Measurements from ENCODE around the gene TRAF5.
"Not testable (repeated sequence)": the region's sequence is repeated elsewhere in the genome, so short reads cannot be mapped to it uniquely, and the experiment has no call there.

Gene TRAF5

DNA sequence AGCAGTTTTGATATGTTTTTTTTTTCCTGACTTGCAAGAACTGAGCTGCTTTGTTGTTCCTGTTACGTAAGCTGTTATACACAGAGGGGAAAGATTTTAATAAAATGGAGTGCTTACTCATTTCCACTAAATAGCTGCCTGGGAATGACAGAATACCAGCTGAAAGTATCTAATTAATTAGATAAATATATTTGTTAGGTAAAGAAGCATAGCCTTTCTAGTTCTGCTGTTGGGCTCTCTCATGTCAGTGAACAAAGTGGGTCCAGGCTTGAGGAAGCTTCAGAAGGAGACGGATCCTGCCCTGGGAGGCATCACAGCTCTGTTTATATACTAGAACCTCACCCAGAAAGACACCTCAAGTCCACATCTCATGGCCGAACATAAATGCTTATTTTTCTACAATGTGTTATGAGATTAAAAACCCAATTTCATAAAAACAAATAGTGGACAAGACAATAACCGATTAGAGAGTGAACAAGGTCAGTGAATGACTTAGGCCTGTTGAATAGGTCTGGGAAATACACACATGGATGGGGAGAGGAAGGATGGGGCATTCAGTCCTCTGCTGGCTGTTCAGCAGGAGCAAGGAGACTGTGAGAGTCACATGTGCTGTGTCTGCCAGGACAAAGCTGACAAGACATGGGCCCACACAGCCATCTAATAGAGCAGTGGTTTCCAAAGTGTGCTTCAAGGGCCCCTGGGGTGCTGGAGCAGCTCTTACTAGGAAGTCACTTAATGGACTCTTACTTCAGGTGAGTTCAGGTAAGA lies 20.6 kb downstream of the TRAF5 start:
- no peak for DNase-seq (ENCODE audit: low read depth in 2 of 2)

DNA sequence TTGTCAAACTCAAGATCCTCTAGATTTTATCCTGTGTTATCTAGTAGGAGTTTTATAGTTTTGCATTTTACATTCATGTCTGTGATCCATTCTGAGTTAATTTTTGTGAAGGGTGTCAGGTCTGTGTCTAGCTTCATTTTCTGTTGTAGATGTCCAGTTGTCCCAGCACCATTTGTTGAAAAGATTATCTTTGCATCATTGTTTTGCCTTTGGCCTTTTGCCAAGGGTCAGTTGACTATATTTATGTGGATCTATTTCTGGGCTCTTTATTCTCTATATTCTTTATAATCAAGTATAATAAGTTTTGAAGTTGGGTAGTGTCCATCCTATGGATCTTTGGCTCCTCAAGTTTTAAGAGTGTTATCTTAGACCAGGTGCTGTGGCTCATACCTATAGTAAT lies 21.9 kb downstream of the TRAF5 start:
- DNase-seq (ENCODE audit: low read depth in 2 of 2), result no peak

DNA sequence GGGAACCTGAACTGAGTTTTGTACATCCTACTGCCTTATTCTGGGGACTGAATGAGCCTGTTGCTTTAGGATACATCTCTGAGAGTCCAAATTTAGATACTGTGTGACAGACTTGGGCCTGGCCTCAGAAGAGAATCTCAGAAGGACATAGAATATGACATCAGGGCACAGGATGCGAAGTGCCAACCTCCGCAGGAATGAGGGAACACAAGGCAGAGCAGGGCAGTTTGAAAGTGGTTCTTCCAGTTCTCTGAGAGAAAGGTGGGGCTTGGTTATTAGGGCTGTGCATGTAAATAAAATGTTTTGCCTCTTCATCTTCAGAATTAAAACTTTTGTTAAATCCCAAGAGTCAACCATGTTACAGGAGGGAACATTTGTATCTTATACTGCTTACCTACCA lies 23.1 kb downstream of the TRAF5 start:
- no peak for DNase-seq (ENCODE audit: low read depth in 2 of 2)

DNA sequence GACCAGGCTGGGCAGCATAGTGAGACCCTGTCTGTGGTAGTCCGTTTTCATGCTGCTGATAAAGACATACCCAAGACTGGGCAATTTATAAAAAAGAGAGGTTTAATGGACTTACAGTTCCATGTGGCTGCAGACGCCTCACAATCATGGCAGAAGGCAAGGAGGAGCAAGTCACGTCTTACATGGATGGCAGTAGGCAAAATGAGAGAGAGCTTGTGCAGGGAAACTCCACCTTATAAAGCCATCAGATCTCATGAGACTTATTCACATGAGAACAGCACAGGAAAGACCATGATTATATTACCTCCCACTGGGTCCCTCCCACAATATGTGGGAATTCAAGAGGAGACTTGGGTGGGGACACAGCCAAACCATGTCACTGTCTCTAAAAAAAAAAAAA lies 25.4 kb downstream of the TRAF5 start:
- DNase-seq (ENCODE audit: low read depth in 2 of 2), result not testable (repeated sequence)

DNA sequence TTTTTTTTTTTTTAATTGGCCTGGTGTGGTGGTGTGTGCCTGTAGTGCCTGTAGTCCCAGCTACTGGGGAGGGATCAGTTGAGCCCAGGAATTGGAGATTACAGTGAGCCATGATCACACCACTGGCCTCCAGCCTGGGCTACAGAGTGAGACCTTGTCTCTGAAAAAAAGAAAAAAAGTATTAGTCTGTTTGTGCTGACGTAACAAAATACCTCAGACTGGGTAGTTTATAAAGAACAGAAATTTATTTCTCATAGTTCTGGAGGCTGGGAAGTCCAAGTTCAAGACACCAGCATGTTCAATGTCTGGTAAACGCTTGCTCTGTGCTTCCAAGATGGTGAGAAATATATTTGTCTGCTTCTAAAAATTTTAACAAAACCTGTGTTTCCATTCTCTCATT lies 25.8 kb downstream of the TRAF5 start:
- DNase-seq (ENCODE audit: low read depth in 2 of 2), result no peak

DNA sequence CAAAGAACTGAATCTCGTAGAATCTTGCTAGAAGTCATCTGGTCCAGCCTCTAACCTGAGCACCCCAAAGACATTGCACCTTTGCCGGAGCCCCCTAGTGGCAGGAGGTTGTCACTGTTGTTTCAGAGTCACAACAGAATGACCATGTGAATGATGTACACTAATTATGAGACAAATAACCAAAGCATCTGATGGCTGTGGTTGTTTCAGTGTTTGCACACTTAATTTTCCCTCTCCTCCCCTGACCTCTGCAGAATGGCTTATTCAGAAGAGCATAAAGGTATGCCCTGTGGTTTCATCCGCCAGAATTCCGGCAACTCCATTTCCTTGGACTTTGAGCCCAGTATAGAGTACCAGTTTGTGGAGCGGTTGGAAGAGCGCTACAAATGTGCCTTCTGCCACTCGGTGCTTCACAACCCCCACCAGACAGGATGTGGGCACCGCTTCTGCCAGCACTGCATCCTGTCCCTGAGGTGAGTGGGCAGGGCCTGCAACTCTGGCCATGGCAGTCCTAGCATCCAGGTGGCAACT lies 26.4 kb downstream of the TRAF5 start:
- peak; percentile 49 to 55 for DNase-seq (ENCODE audit: low read depth in 2 of 2)

DNA sequence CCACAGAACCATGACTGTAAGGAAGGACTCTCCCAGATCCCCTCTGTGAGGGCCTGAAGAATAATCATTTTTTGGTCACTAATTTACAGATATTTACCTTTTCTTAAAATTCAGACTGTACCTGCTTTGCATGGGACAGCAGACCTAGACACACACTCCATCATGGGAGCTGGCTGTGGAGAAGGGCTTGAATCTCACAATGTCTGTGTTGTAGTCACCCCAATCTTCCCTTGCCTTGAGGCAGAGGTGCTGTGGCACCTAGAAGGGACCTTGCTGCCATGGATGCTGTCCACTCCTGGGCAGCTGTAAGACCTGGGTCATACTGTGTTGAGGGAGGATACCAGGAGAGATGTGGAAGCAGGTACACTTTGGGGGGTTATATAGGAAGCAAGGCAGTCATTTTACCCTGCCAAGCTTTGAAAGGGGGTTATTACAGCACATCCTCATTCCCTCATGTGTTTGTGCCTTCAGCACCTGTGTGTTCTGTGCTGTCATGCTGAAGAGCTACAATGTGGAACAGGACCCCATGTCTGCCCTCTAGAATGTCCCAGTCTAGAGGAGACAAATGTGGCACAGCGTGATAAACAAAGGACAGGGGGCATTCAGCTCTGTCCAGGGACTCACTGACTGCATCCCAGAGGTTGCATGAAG lies 27.1 kb downstream of the TRAF5 start:
- no peak for DNase-seq (ENCODE audit: low read depth in 2 of 2)

DNA sequence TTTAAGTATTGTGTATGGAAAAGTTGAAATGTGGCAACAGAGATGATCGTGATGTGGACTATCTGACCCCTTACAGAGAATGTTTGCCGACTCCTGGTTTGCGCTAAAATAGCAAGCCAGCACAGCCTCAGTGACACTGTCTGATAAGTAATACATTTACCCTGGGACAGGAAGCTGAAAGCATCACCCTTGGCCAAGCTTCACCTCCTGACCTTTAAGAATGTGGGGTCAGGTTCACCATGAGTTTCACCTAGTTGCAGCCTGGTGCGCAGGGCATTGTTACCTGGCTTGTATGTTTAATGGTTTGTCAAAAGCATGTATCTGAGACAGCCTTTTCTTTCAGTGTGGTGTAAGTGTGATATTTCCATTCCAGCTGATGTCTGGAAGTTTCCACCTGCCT lies 29.2 kb downstream of the TRAF5 start:
- no peak for DNase-seq (ENCODE audit: low read depth in 2 of 2)

DNA sequence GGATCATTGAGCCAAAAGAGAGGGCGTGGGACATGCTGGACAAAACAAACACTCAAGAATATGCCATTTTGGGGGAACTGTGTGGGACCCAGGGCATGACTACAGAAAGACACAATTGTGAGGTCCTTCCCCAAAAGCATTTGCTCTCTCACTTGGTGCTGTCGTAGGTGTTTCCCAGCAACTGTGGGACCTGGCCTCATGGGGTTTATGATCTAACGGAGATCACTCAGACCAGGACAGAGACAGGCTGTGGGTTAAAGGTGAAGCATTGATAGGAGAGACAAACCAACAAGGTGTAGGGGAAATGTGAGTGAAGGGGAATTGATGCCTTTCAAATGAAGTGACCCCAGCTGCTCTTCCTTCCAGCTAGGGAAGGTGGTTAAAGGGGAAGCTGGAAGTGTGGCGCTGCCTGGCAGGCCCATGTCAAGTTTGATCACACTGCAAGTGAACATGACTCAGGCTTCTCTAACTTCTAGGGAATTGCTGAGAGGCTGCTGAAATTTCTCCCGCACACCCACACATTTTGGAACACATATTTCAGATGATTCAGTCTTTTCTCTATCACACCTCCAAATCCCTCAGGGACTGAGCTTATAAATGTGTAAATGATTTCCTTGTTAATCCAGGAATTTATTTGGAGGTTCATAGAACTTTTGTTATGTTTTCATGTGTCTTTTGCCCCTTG lies 30.2 kb downstream of the TRAF5 start:
- no peak for DNase-seq (ENCODE audit: low read depth in 2 of 2)

DNA sequence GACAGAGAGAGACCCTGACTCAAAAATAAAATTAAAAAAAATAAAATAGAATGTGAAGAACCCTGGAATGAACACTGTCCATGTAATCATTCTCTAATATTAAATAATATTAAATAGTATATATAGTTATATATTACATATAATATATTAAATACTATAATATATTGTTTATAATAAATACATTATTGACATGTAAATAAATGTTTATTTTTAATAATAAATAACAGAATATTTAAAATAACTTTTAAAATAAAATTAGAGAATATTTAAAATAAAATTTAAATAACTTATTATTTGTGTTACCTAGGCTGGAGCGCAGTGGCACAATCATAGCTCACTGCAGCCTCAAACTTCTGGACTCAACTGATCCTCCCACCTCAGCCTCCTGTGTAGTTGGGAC lies 32.1 kb downstream of the TRAF5 start:
- no peak for DNase-seq (ENCODE audit: low read depth in 2 of 2)

DNA sequence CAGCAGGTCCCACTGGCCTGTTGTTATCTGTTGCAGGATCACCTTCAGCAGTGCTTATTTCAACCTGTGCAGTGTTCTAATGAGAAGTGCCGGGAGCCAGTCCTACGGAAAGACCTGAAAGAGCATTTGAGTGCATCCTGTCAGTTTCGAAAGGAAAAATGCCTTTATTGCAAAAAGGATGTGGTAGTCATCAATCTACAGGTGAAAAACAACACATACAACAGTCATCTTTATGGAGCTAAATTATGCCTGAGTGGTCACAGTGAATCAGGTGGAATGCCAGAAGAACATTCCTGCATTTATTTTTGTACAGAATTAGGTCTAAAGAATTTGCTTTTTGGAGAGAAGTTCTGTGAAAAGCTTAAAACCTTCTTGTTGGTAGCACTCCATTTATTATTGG lies 33.2 kb downstream of the TRAF5 start:
- no peak for DNase-seq (ENCODE audit: low read depth in 2 of 2)

DNA sequence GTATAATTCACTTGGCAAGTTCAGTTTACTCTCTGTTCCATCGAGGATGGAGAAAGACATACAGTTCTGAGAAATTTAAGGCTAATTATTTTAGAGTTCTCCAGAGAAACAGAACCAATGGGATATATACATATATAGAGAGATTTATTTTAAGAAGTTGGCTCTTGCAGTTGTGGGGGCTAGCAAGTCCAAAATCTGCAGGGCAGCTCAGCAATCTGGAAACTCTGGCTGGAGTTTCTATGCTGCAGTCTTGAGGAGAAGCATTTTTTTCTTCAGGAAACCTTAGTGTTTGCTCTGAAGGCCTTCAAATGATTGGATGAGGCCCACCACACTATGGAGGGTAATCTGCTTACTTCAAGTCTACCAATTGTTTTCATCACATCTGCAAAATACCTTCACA lies 34.6 kb downstream of the TRAF5 start:
- DNase-seq (ENCODE audit: low read depth in 2 of 2), result no peak

DNA sequence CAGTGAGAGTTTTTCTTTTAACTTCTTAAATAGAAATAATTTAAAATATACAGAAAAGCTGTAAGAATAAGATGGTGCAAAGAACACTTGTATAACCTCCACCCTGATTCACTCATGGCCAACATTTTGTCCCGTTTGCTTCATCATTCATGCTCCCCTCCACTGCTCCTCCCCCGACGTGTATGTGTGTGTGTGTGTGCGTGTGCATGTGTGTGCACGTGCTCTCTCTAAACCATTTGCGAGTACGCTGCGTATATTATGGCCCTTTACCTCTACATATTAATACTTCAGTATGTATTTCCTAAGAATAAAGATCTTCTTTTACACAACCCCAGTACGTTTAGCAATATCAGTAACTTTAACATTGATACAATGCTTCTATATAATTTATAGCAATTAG lies 43.0 kb downstream of the TRAF5 start:
- no peak for DNase-seq (ENCODE audit: low read depth in 2 of 2)

DNA sequence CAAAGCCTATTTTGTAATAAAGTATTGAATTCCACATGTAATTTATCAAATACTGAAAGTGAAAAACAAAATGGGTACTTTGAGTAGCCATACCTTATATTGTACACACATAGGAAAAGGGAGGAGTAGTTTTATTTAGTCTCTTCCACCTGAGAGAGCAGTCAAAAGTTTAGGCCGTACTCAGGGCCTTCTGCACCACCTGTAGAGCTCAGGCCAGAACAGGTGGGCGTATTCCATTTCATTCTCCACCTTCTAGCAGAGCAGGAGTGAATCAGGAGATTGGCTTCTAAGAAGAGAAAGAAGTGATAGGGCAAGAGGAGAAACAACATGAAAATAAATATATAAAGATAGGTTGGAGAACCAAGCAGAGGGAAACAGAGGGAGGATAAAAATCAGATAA lies 44.0 kb downstream of the TRAF5 start:
- no peak for DNase-seq (ENCODE audit: low read depth in 2 of 2)

DNA sequence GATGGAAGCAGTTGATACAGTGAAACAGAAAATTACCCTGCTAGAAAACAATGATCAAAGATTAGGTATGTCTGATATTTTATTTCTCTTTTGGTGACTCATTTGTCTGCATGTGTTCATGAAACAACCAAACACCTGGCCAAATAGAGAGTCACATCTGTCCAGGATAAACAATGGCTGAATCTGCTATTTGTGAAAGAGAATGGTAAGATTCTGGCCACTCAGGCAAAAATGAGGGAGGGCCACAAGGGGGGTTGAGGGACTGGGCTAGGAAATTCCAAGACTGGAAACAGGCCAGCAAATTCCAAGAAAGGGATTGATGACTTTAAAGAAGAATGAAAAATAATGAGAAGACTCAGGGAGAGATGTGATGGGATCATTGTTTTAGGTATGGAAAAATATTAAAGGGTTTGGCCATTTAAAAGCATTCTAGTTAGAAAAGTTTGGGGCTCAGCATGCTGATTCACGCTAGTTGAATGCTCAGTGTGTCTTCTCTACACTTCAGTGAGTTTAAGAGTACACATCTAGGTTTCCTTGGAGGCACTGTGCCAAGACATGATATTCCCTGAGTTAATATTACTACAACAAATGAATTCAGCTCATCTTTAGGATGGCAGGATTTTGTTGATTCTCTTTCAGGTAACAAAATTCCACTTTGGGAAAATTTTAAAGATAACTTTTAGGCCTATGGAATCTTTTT lies 44.9 kb downstream of the TRAF5 start:
- DNase-seq (ENCODE audit: low read depth in 2 of 2), result no peak

DNA sequence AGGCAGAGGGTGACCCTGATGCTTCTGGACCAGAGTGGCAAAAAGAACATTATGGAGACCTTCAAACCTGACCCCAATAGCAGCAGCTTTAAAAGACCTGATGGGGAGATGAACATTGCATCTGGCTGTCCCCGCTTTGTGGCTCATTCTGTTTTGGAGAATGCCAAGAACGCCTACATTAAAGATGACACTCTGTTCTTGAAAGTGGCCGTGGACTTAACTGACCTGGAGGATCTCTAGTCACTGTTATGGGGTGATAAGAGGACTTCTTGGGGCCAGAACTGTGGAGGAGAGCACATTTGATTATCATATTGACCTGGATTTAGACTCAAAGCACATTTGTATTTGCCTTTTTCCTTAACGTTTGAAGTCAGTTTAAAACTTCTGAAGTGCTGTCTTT lies 45.8 kb downstream of the TRAF5 start:
- DNase-seq (ENCODE audit: low read depth in 2 of 2), result no peak

DNA sequence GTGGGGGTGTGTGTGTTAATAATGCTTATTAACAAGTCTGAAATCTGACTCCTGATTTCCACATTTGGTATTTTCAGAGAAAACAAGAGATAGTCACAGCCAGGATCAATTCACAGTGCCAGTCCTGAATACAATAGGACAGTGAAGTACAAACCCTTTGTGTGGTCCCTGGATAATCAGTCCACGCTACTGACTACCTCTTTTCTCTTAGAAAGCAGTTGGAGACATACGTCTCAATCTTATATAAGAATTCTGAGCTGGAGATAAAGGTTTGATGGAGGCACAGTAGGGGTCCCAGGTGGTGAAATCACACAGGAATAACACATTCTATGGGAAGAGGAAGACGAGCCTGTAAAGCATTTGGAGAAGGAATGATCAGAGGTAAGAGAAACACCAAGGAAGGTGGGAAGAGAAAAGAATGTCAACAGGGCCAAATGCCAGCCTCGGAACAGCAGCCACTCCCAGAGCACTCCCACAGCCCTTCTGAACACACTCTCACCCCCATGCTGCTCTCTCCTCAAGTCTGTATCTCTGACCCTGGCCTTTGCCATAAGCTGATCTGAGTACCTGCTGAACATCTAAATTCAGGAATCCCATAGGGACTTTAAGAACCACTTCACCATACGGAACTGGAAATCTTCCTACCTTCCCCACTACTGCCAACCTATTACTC lies 48.6 kb downstream of the TRAF5 start:
- no peak for DNase-seq (ENCODE audit: low read depth in 2 of 2)

DNA sequence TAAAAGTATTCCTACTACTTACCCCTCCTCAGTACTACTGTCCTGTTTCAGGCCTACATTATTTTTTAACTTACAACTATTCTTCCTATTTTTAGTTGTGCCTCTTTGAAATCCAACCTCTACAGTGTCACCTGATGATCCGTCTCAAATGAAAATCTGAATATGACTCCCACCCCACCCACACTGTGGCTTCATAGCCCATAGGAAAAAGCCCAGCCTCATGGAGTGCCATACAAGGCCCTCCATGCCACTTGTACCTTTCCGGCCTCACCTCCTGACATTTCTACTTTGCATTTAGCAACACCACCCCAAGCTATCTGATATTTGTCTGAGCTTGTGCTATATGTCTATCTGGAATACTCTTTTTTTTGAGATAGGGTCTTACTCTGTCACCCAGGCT lies 49.3 kb downstream of the TRAF5 start:
- DNase-seq (ENCODE audit: low read depth in 2 of 2), result no peak

DNA sequence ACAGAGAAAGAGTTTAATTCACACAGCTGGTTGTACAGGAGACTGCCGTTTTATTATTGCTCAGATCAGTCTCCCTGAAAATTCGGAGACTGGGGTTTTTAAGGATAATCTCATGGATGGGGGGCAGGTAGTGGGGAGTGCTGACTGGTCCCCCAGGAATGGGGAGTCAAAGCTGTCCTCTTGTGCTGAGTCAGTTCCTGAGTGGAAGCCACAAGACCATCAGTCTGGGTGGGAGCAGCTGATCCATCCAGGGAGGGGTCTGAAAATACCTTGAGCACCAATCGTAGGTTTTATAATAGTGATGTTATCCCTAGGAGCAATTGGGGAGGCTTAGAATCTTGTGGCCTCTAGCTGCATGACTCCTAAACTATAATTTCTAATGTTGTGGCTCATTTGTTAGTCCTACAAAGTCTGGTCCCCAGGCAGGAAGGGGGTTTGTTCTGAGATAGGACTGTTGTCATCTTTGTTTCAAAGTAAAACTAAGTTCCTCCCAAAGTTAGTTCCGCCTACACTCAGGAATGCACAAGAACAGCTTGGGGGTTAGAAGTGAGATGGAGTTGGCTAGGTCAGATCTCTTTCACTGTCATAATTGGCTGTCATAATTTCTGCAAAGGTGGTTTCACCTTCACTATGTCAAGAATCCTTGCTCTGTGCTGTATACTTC lies 50.3 kb downstream of the TRAF5 start:
- DNase-seq (ENCODE audit: low read depth in 2 of 2), result no peak

DNA sequence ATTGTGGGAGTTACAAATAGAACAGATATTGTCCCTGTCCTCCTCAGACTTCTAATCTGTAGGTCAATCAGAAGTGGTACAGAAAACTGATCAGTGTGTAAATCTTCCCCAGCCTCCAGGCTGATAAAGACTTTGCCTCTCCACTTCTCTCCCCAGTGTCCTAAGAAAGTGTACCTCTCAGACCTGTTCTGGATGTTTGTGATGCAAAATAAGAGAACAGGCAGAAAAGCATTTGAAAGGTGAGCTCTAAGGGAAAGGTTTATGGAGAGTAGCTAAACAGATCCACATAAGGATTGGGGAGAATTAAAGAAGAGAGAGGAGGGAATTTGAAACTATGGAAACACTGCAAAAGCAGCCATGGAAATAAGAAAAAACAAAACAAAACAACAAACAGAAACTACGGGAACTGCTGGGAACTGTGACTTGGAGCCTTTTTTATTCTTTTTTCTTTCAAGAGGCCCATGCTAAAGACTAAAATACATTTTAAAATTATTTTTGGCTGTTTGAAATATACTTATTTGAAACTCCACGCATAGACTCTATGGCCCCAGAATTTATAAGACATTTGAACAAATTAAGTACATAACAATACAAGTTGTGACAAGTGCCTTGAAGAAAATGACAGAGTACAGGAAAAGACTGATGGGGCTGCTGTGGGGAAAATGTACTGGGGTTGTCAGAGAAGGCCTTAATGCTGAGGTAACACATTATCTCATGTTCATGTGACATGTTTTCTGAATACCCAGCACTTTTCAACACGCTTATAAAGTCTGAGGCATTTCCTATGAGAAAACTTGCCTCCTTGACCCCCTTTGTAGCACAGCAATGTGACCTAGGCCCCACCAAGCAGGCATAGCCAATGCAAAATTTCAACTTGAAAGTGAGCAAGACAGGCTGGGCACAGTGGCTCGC lies 51.2 kb downstream of the TRAF5 start:
- no peak for DNase-seq (ENCODE audit: low read depth in 2 of 2)
